HG03457 (cell line): ENCODE results near the gene DUSP16.
"Not testable (repeated sequence)": the region's sequence is repeated elsewhere in the genome, so short reads cannot be mapped to it uniquely, and the experiment has no call there.

Experiments used
- ATAC-seq: cut with Tn5 transposase; IDR thresholded peaks from one replicate; pipeline ENCODE4 v1.9.1; 2021; ENCODE audit warnings: moderate number of reproducible peaks; ENCODE audit not compliant: unreplicated experiment

Gene DUSP16

DNA sequence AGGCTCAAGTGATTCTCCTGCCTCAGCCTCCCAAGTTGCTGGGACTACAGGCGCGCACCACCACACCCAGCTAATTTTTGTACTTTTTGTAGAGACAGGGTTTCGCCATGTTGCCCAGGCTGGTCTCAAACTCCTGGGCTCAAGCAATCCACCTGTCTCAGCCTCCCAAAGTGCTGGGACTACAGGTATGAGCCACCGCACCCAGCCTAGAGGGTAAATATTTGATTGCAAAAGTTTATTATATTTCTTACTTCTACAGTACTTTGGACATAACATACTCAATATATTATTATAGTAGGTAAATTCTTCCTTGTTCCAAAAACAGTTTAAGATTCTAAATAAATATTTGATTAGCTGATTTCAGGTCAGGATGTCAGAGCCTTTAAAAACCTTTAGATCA, 40.0 kb downstream of the DUSP16 start:
- ATAC-seq = not testable (repeated sequence)

DNA sequence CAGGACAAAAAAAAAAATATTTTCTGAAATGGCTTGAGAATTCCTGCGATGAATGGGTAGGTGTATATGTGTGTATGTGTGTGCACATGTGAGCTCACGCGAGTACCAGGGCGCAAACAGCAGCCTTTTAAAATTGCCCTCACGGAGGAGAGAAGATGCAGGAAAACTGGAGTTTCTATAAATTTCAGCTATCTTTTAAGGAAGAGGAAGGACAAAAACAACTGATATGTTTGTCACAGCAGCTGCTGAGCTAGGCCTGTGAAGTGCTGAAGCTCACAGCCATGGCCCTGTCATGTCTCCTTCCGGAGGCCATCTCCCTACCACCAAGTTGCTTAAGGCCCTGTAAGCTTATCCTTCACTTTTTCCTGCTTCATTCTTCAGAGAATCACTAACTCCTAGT, 40.8 kb downstream of the DUSP16 start:
- no peak for ATAC-seq

DNA sequence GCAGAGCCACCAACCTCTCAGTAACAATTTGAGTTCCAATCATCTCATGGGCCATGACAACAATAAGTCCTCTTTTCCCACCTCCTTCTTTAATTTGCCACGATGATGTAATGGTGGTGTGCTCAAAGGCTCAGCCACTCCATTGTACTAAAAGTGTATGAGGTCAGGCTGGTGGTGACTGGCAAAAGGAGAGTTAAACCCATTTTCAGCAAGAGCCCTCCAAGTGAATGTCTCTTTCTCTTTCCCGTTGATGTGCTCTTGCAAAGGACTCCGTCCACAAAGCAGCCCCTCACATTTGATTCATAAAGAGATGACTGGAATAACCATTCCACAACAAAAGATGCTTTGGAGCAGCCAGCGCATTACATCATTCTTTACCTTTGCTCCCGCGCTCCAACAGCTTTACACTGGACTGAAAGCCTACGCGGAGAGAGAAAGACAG, 41.6 kb downstream of the DUSP16 start:
- no peak for ATAC-seq

DNA sequence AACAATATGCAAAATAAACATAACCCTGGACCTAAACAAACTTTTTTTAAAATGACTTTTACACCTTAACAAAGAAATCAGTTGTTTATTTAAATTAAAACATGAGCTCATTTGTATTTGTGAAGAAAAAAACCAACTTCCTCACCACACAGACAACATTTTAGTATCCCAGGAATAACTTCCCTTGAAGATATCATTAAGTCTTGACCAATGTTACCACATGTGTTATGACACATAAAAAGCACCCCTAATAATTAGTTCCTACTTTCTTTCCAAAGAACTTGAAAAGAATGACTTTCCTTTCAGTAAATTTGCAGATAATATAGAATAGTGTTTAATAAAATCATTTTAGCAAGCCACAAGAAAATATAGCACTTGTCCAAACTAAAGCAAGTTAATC, 42.4 kb downstream of the DUSP16 start:
- ATAC-seq = no peak

DNA sequence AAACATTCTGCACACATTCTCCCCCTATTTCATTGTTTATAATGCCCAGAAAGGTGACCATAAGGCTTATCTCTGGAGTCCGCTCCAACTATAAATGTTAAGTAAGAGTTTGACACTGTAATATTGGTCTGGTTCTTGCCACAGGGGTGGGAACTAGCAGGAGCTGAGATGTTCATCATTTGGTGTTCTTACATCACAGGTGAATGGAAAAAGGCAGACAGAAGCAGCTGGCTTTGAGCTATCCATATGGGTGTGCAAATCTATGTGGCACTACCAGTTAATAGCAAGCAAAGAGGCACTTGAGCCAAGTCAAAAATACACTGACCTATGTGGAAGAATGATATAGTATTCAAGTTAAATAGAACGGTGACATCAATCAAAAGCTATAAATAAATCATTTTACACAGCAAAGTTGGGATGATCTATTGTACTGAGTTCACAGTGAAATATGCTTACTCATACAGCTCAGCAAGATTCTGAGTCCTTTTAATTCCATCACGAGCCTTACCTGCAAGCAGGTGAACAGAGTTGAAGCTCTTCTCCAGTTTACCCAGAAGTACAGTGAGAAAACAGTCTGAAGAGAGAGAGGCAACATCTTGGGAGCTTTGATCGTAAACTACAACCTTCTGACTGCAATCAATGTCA, 43.2 kb downstream of the DUSP16 start:
- no peak for ATAC-seq

DNA sequence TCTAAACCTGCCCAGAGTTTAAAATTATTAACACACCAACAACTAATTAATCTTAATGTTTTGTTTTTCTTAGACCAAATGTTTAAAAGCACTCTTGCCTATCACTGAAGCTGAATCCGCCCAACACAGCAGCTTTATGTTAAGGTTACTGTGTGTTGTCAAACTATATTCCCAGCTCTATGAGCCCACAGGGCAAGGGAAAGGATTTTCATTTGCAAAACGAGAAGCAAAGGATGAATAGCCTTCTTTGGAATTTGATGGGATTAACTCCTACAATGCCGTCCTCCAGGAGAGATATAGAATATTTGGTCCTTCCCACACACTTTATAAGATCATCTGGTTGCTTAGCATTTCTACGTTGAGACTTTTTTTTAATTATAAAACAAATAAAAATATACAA, 43.7 kb downstream of the DUSP16 start:
- no peak for ATAC-seq

DNA sequence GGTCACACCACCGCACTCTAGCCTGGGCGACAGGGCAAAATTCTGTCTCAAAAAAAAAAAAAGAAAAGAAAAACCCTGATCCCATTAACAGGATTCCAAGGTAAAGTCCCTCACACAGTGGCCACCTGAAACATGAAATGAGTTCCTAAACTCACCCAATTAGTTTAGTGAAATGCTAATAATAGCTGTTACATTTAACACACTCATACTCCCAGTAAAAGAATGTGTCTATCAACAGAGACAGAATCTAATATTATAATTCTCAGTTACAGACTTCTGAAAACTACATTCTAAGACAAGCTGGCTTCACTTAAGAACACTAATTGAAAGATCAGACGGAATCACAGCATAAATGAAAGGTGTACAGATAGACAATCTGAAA, 44.2 kb downstream of the DUSP16 start:
- ATAC-seq = no peak

DNA sequence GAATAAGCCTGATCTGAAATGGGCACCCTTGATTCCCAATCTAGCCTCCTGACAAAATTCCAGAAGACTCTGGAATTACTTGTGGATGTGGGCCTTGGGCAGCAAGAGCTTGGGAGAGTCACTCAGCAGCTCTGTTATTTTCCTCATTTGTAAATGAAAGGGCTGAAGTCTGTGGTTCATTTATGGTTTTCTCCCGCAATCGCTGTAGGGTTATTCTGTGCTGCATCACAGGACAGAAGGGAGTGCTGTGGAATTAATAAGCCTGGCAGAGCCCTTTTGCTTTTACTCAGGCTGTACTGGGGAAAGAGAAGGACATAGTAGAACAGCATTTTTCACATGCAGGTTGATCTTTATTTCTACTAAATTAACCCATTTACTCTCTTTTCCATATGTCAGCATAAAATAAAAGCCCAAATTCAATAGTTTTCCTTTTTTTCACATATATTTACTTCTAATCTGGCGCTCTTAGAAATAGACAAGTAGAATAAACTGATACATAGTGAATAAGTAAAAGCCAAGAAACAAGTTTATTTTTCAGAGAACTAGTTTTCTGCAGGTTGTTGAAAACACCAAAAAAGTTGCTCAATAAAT, 49.2 kb downstream of the DUSP16 start:
- ATAC-seq = no peak

DNA sequence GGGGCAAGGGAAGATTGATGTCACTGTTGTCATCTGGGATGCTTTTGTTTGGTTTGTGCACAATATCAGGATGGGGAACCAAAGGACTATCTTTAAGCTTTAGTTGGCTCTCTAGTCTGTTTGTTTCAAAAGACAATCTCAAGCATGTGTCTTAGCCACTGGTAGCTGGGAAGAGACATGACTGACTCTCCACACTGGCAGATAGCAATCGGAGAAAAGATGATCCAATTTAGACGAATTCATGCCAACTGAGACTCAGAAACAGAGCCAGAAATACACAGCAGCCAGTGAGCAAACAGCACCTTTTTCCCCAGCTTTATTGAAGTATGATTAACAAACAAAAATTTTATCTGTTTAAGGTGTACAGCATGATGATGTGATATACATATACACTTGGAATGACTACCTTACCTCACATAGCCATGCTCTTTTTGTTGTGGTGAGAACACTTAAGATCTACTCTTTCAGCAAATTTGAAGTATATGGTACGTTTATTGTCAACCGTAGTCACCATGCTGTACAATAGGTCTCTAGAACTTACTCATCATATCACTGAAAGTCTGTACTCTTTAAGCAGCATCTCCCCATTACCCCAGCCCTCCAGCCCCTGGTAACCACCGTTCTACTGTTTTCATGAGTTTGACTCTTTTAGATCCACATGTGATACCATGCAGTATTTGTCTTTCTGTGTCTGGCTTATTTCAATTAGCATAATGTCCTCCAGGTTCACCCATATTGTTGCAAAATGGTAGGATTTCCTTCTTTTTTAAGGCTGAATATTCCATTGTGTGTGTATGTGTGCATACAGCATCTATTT, 50.6 kb downstream of the DUSP16 start:
- no peak for ATAC-seq

DNA sequence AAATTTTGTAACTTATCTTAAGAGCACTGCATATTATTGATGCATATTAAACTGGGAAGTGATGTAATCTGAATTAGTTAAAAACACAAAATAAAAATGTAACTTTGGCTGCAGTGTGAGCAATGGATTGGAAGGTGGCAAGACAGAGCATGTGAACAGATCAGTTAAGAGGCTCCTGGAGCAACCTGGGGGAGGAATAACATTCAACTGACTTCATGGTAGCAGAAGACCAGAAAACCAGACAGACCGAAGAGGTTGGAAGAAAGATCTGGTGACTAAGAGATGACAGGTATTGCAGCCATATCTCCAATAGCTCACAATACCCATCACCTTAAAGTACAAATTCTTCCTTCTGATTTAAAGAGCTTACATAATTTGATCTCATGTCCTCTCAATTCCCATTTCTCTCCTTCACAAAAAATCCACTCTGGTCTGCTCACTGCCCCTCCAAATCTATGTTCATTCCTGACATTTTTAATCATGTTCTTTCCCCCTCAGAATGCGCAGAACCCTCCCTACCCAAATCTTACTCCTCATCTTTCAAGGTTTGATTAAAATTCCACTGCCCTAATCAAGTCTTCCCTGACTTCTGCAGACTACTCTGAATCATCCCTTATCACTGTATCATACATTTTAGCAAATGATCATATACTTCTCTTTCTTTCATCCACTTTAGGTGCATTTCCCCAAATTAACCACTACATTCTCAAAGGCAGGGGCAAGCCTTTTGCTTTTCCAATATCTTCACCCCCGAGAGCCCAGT, 51.5 kb downstream of the DUSP16 start:
- no peak for ATAC-seq

DNA sequence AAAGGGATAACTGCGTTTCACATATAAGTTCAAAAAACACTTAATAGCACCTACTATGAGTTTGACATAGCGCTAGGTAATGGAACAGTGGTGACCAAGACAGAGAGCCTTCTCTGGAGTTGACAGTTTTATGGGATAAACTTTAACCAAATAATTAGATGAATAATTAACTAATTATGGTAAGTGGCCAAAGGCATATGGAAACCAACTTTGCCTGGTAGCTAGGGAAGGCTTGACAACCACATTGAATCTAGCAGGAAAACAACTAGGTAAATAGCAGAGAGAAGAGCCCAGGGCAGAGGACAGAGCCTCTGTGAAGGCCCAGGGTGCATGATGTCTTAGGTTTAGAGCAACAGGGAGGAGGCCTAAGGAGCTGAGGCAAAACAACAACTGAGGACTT, 52.1 kb downstream of the DUSP16 start:
- no peak for ATAC-seq

DNA sequence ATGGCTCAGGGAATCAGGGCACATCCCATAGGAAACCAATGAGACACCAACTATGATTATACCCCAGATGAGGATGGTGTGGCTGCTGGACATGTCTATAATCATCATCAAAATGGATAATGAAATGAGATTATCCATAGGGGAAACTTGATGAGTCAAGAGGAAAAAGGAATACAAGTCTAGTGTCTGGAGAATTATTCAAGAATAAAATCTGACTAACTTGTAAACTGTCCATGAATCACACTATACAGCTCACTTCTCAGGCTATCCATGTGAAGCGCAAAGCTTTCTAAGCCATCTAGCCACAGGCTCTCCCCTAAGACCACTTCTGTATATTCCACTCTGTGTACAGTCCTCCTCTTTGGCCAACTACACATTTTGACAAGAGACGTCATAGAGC, 52.5 kb downstream of the DUSP16 start:
- no peak for ATAC-seq

DNA sequence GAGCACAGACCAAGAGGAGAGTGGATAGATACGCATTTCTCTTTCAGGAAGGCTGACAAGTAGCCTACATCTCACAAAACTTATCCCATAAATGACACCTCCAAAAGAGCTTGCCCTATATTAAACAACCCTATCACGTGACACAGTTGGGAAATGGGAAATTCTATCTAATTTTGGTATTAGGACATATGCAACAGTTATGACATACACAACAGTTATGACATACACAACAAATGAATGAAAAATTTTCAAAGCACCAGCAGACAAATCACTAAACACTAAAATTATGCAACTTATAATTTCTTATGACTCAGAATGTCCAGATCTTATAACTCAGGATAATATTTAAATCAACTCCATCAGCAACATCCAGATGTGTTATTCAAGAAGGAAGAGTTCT, 54.1 kb downstream of the DUSP16 start:
- no peak for ATAC-seq

DNA sequence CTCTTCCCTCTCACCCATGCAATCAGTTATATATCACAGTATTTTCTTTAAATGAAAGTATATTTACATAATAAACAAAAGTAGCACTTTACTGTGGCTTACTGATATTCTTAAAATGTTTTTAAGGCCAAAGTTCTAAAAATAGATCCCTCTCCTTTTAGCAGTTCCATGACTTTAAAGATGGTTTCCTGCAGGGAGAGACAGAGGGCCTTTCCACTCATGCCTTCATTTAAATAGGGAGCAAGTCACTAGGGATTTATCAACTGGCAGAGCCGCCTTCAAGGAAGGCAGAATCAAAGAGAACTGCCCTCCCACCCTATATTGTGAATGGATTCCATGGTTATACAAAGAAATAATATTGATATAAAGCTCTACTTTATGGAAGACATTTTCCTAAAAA, 55.5 kb downstream of the DUSP16 start:
- ATAC-seq = no peak

DNA sequence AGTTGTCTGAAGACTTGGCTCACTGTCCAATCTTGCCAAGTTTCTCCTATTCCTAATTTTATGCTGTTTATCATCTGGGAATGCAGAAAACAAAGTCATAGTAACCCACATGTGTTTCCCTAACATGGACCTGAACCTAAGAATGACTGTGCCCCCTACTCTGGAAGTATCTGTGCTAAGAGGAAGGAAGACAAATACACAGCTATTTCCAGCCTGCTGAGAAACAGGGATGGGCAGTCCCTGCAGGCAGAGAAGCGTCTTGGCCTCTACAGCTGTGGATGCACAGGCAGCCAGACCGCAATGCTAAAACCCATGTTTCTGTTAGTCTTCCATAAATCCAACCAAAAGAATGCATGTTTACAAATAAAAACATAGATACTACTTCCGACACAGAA, 56.2 kb downstream of the DUSP16 start:
- ATAC-seq = no peak

DNA sequence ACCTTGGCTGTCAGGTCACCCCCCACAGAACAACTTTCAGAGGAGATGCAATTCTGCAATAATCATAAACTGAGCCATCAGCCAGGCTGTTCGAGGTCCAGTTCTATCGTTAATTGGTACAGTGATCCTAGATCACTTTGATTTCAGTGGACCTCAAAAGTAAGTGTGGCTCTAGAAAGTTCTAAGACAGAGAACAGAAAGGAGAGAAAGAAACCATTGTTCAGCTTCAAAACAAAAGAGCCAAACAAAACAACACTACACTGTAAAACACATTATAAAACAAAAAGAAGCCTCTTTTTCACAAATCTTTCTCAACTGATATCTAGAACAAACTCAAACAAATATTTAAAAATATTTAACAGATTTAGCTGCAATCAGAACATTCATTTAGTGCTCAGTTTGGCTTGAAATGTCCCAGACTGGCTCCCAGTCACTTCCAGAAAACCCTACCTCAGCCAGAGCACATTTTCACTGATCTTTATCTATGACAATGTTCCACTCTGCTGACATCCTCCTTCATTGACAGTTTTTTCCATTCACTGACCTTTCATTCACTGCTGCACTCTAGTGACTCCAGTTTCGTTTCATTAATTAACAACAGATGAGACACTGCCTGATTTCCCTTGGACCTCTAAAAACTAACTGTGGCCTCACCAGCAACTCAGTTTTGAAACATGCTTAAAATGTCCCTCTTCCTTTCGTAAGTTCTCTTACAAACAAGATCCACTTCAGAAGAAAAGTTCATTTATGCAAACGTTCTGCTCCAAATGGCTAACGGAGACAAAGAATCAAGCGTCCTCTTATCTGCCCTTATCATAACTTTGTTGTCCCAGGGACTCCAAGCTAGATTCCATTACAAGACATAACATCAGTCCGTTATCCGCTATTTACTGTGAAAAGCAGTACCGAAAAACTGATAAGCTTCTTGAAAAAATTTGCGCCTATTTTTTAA, 56.8 kb downstream of the DUSP16 start:
- peak; percentile 66 for ATAC-seq

DNA sequence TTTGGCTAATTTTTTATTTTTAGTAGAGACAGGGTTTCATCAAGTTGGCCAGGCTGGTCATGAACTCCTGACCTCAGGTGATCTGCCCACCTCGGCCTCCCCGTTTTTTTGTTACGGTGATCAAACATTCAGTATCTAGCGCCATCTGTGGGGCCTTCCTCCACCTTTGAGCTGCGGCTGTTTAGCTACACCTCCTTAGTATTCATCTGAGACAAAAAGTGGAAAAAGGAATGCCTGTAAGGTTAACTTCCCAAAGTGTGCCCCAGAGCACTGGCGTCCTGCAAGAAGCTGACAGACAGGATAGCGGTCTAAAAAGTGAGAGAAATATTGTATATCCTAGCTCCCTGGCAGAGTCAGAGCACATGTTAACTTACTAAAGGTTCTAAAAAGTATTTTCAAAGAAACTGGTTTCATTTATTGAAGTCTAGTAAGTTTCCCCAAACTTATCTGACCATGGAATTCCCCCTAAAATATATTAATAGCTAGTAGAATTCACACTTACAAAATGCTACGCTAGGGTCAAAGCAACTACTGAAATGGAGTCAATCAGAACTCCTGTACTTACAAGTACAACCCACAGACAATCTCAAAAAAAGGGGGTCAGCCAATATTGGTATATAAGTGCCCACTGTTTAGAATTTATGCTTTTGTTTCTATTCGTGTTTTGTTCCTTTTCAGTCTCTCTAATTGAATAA, 59.1 kb downstream of the DUSP16 start:
- ATAC-seq = no peak

DNA sequence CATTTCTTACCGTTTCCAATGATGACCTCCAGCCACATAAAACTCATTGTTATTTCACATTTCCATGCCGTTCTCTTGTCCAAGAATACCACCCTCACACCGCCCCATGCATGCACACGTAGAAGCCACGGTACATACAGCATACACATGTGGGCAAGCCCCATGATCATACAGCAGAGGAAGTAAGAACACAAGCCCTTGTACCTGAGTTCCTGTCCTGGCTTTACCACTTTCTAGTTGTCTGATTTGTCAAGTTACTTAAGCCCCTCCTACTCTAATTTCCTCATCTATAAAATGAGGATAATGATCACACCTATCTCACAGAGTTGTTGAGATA, 59.9 kb downstream of the DUSP16 start:
- ATAC-seq = no peak

DNA sequence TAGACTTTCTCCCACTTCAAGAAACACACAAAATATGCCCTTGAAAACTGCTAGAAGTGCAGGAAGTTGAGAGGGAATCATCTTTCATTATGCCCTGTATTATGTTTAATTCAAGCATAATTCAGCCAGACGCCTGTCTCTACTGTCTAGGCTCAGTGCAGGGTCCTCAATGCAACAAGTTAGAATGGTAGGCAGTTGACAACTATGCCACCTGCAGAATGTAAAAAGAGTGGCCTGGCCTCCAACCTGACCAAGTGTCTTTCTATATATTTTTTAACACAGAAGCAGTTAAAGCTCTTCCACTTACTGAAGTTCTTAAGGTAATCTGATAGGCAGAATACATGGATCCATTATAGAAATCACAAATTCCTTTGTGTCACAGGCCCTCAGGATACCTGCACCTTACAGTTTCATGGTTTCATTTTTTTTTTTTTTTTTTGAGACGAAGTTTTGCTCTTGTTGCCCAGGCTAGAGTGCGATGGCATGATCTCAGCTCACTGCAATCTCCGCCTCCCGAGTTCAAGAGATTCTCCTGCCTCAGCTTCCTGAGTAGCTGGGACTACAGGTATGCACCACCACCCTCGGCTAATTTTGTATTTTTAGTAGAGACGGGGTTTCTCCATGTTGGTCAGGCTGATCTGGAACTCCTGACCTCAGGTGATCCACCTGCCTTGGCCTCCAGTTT, 60.4 kb downstream of the DUSP16 start:
- ATAC-seq = not testable (repeated sequence)
